Astrocyte of the cerebellum (primary cell): ENCODE results near the gene OAS1.
"Not testable (repeated sequence)": the region's sequence is repeated elsewhere in the genome, so short reads cannot be mapped to it uniquely, and the experiment has no call there.

ENCODE experiments used
- DNase-seq: peaks from one replicate; pipeline ENCODE4 v3.0.0-alpha.2; 2011; ENCODE audit warnings: low read depth
- H3K4me3 ChIP-seq: 2 replicates; pipeline ENCODE4 v1.5.1; 2011; ENCODE audit warnings: mild to moderate bottlenecking, low read depth, low read length, moderate library complexity
- in situ Hi-C: cut with HindIII; loops from 2 replicates; pipeline ENCODE4 v1.10.0; 2017; ENCODE audit warnings: low sequenced_read_pairs
- TF ChIP-seq, protein P1 (sequence below): IDR thresholded peaks from 2 replicates; pipeline ENCODE4 v1.5.1; 2012; ENCODE audit warnings: low read length, low read depth, moderate library complexity, mild to moderate bottlenecking; ENCODE audit errors: missing control alignments

The OAS1 gene

GRCh38 chr12:112919121-112919520 lies 12.4 kb downstream of the OAS1 start:
- TF ChIP-seq, protein P1, sequence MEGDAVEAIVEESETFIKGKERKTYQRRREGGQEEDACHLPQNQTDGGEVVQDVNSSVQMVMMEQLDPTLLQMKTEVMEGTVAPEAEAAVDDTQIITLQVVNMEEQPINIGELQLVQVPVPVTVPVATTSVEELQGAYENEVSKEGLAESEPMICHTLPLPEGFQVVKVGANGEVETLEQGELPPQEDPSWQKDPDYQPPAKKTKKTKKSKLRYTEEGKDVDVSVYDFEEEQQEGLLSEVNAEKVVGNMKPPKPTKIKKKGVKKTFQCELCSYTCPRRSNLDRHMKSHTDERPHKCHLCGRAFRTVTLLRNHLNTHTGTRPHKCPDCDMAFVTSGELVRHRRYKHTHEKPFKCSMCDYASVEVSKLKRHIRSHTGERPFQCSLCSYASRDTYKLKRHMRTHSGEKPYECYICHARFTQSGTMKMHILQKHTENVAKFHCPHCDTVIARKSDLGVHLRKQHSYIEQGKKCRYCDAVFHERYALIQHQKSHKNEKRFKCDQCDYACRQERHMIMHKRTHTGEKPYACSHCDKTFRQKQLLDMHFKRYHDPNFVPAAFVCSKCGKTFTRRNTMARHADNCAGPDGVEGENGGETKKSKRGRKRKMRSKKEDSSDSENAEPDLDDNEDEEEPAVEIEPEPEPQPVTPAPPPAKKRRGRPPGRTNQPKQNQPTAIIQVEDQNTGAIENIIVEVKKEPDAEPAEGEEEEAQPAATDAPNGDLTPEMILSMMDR: no peak
- H3K4me3 ChIP-seq: no peak overlapping the region
- no peak for DNase-seq
- in situ Hi-C loops: no loop called here

GRCh38 chr12:112924986-112925385 lies 18.2 kb downstream of the OAS1 start:
- H3K4me3 ChIP-seq: no peak overlapping the region
- in situ Hi-C loops: no loop called here
- TF ChIP-seq, protein P1: no peak
- no peak for DNase-seq

- H3K4me3 ChIP-seq, DNase-seq, in situ Hi-C loops: not testable (repeated sequence)
Measured at GRCh38 chr12:112926416-112927033, 19.8 kb downstream of the OAS1 start.

- in situ Hi-C loops: no loop called here
- TF ChIP-seq, protein P1: no peak
- DNase-seq: no peak
- H3K4me3 ChIP-seq: no peak overlapping the region
Measured at GRCh38 chr12:112927475-112927874, 20.7 kb downstream of the OAS1 start.

GRCh38 chr12:112927925-112928324 lies 21.2 kb downstream of the OAS1 start:
- TF ChIP-seq, protein P1: no peak
- in situ Hi-C loops: no loop called here

GRCh38 chr12:112928978-112929377 lies 22.2 kb downstream of the OAS1 start:
- in situ Hi-C loops: no loop called here
- no peak for DNase-seq
- no peak overlapping the region for H3K4me3 ChIP-seq
- TF ChIP-seq, protein P1: no peak

More at GRCh38 chr12:112927925-112928324, 21.2 kb downstream of the OAS1 start:
- DNase-seq: no peak
- H3K4me3 ChIP-seq: no peak overlapping the region

DNA sequence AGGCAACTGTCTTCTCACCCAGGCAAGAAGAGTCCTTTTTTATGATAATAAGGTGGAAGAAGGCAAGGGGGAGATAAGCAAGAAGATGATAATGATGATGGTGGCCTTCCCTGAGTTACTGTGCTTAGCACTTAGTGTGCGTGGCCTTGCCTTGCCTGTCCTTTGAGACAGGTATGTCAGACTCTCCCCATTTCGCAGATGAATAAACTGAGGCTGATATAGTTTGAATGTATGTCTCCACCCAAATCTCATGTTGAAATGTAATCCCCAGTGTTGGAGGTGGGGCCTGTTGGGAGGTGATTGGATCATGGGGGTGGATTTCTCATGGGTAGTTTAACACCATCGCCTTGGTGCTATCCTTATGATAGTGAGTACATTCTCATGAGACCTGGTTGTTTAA lies 23.0 kb downstream of the OAS1 start:
- TF ChIP-seq, protein P1: no peak
- in situ Hi-C loops: no loop called here
- no peak for DNase-seq
- no peak overlapping the region for H3K4me3 ChIP-seq
